CD14-positive monocyte (primary cell): Measurements from ENCODE around the gene SPCS3. TPM values are rescaled to one million over a fixed set of nuclear protein-coding genes. Genes with fewer than 3 reads are reported as not detected.
"Not testable (repeated sequence)": the region's sequence is repeated elsewhere in the genome, so short reads cannot be mapped to it uniquely, and the experiment has no call there.

ENCODE experiments used
- DNase-seq, 3 donors: peaks; one replicate each; pipeline ENCODE4 v3.0.0-alpha.2; 2011 to 2022
- H2AFZ ChIP-seq: 2 replicates; pipeline ENCODE4 v1.6.0; 2012; ENCODE audit warnings: mild to moderate bottlenecking, low read depth, low read length, inconsistent platforms; ENCODE audit not compliant: insufficient read depth, poor library complexity, severe bottlenecking
- H3K27ac ChIP-seq, 2 donors: 1 replicate in 1 of 2; 2 replicates in 1 of 2; pipeline ENCODE4 v1.5.1; 2012 to 2013; ENCODE audit warnings: low read length in 2 of 2, control low read depth in 1 of 2, inconsistent platforms in 1 of 2, low read depth in 1 of 2, mild to moderate bottlenecking in 1 of 2
- H3K27me3 ChIP-seq, 2 donors: one replicate each; pipeline versions ENCODE4 v1.6.0 to v1.6.1; 2011 to 2013; ENCODE audit warnings: low read length in 2 of 2; ENCODE audit not compliant: control insufficient read depth in 2 of 2, insufficient read depth in 2 of 2
- H3K36me3 ChIP-seq, 2 donors: replicated peaks in 1 of 2; 1 replicate in 1 of 2; 2 replicates in 1 of 2; pipeline versions ENCODE4 v1.5.1 to v1.6.1; 2012 to 2013; ENCODE audit warnings: low read length in 2 of 2, control low read depth in 1 of 2, inconsistent platforms in 1 of 2, mild to moderate bottlenecking in 1 of 2; ENCODE audit not compliant: insufficient read depth in 2 of 2, control insufficient read depth in 1 of 2
- H3K4me1 ChIP-seq, 2 donors: 1 replicate in 1 of 2; 2 replicates in 1 of 2; pipeline versions ENCODE4 v1.5.1 to v1.6.1; 2012 to 2013; ENCODE audit warnings: low read length in 2 of 2, control low read depth in 1 of 2, inconsistent platforms in 1 of 2, mild to moderate bottlenecking in 1 of 2, moderate library complexity in 1 of 2; ENCODE audit not compliant: insufficient read depth in 2 of 2, control insufficient read depth in 1 of 2
- H3K4me2 ChIP-seq: replicated peaks from 2 replicates; pipeline ENCODE3; 2012; ENCODE audit warnings: low read length, moderate library complexity, mild to moderate bottlenecking; ENCODE audit not compliant: poor library complexity, severe bottlenecking; ENCODE audit errors: extremely low read depth
- H3K4me3 ChIP-seq, 3 experiments: fragments of 200-600 bp in 1 of 3; sonication (generic) in 1 of 3; replicated peaks in 1 of 3; 1 replicate in 2 of 3; 2 replicates in 1 of 3; pipeline ENCODE4 v1.5.1; 2011 to 2013; ENCODE audit warnings: low read length in 3 of 3, mild to moderate bottlenecking in 3 of 3, control low read depth in 2 of 3, low read depth in 2 of 3, inconsistent platforms in 1 of 3, moderate library complexity in 1 of 3
- H3K79me2 ChIP-seq: 2 replicates; pipeline ENCODE4 v1.6.0; 2012; ENCODE audit warnings: mild to moderate bottlenecking, control low read depth, inconsistent platforms, low read length, moderate library complexity; ENCODE audit not compliant: insufficient read depth
- H3K9ac ChIP-seq: 2 replicates; pipeline ENCODE4 v1.6.0; 2017; ENCODE audit warnings: low read length, mild to moderate bottlenecking; ENCODE audit not compliant: insufficient read depth, poor library complexity, severe bottlenecking
- H3K9me3 ChIP-seq, 2 donors: replicated peaks in 1 of 2; 1 replicate in 1 of 2; 2 replicates in 1 of 2; pipeline versions ENCODE4 v1.5.1 to v1.6.1; 2012 to 2013; ENCODE audit warnings: low read length in 2 of 2, control low read depth in 1 of 2; ENCODE audit not compliant: control insufficient read depth in 1 of 2, insufficient read depth in 1 of 2
- H4K20me1 ChIP-seq: 2 replicates; pipeline ENCODE4 v1.6.0; 2012; ENCODE audit warnings: mild to moderate bottlenecking, low read length, control low read depth, moderate library complexity; ENCODE audit not compliant: insufficient read depth
- H3K27ac Mint-ChIP-seq, 7 donors: one replicate each; pipeline ENCODE4 v1.8.0; 2020; ENCODE audit warnings: mild to moderate bottlenecking in 7 of 7, mixed read lengths in 7 of 7, moderate library complexity in 6 of 7, inconsistent platforms in 2 of 7
- H3K27me3 Mint-ChIP-seq, 3 donors: one replicate each; pipeline ENCODE4 v1.8.0; 2021 to 2022; ENCODE audit warnings: low read depth in 3 of 3, mild to moderate bottlenecking in 3 of 3, mixed read lengths in 3 of 3, moderate library complexity in 3 of 3, inconsistent platforms in 1 of 3
- H3K36me3 Mint-ChIP-seq, 2 donors: one replicate each; pipeline ENCODE4 v1.8.0; 2020; ENCODE audit warnings: mixed read lengths in 2 of 2, inconsistent platforms in 1 of 2, mild to moderate bottlenecking in 1 of 2
- H3K4me1 Mint-ChIP-seq: one replicate; pipeline ENCODE4 v1.8.0; 2020; ENCODE audit warnings: mild to moderate bottlenecking, mixed read lengths
- H3K4me3 Mint-ChIP-seq, 2 donors: one replicate each; pipeline ENCODE4 v1.8.0; 2020; ENCODE audit warnings: mild to moderate bottlenecking in 2 of 2, mixed read lengths in 2 of 2, moderate library complexity in 1 of 2
- H3K9me3 Mint-ChIP-seq, 7 donors: one replicate each; pipeline ENCODE4 v1.8.0; 2020 to 2022; ENCODE audit warnings: mixed read lengths in 7 of 7, mild to moderate bottlenecking in 6 of 7, moderate library complexity in 6 of 7, inconsistent platforms in 2 of 7
- CTCF ChIP-seq: fragments of 200-600 bp; IDR thresholded peaks from one replicate; pipeline ENCODE4 v1.8.0; 2022; ENCODE audit warnings: antibody characterized with exemption, mild to moderate bottlenecking
- WGBS: methylation state at CpG from one replicate; pipeline ENCODE4 v1.1.5; 2013; ENCODE audit warnings: missing lambda C conversion rate; ENCODE audit not compliant: insufficient coverage; 5-methylcytosine and 5-hydroxymethylcytosine counted together
- intact Hi-C, 2 donors: fragments of 100-400 bp; cut with micrococcal nuclease; formaldehyde crosslinking; loops; one replicate each; pipeline versions ENCODE4 v1.15.0 to v1.15.1; 2023
- polyA plus RNA-seq, 3 donors: library from polyadenylated mRNA; depleted of rRNA in 1 of 3; unstranded in 2 of 3; stranded (reverse) in 1 of 3; fragments of 300-500 nt in 2 of 3; fragments of >200 nt in 1 of 3; fragmentation: Illumina TruSeq in 2 of 3; gene quantifications; 1 replicate in 2 of 3; 2 replicates in 1 of 3; pipeline ENCODE4 v1.2.3, GENCODE V29; 2012 to 2021

SPCS3 gene
- polyA plus RNA-seq, 3 donors = 50.4 to 112 (median 107) TPM

DNA sequence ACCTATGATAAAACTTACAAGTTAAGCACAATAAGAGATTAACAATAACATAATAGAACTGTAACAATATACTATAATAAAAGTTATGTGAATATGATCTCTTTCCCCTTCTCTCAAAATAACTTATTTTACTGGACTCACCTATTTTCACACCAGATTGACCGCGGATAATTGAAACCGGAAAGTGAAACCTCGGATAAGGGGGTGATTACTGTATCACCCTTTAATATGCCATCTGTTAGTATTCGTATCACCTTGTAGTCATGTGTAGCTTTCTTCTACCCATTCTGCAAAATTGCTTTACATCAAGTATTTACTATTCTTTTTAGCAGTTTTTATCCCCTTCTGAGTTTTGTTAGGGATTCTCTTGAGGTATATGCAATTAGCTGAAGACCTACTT is 1.8 kb downstream of the SPCS3 start:
- WGBS = no CpG with 5 or more reads among the region's 5 CpGs
- Mint-ChIP-seq H3K27me3 (no peaks in the 10 kb centered on the region), H3K27ac (peak overlapping the region in 3 of 7 donors; percentile 25 to 92 (median 84)), H3K36me3 (peaks cover 5 to 16% of the 10 kb centered on the region in 2 donors), H3K4me1 (peaks cover 54% of the 10 kb centered on the region), H3K9me3 (no peaks in the 10 kb centered on the region), H3K4me3 (peak overlapping the region; percentile 43 to 83)
- H3K79me2 ChIP-seq = peaks cover 81% of the 10 kb centered on the region
- H3K4me2 ChIP-seq = peak overlapping the region; percentile 88
- intact Hi-C loops = loop anchor here in 1 of 2 donors (10.0 kb wide), 1 partner anchor 1123 kb away; the partner anchor contains the start of gene AGA
- peak overlapping the region in 2 of 3 experiments; percentile 85 to 87 for H3K4me3 ChIP-seq
- H2AFZ ChIP-seq = no peak overlapping the region
- H3K36me3 ChIP-seq = peaks cover 7 to 8% of the 10 kb centered on the region in 2 donors
- no peak for TF ChIP-seq CTCF
- DNase-seq = no peak
- H3K9me3 ChIP-seq = no peaks in the 10 kb centered on the region
- peak overlapping the region in 1 of 2 donors; percentile 96 for H3K27ac ChIP-seq
- no peaks in the 10 kb centered on the region for H3K27me3 ChIP-seq
- H3K9ac ChIP-seq = peak overlapping the region; percentile 99
- peaks cover 61% of the 10 kb centered on the region for H4K20me1 ChIP-seq
- H3K4me1 ChIP-seq = peaks cover 31 to 54% of the 10 kb centered on the region in 2 donors

- Mint-ChIP-seq H3K4me1 (peaks cover 46% of the 10 kb centered on the region), H3K4me3 (no peak overlapping the region), H3K36me3 (peaks cover 19 to 35% of the 10 kb centered on the region in 2 donors), H3K27ac (peak overlapping the region in 3 of 7 donors; percentile 9 to 43 (median 40)), H3K27me3 (no peaks in the 10 kb centered on the region), H3K9me3 (no peaks in the 10 kb centered on the region)
- TF ChIP-seq CTCF = no peak
- H3K36me3 ChIP-seq = peaks cover 22 to 28% of the 10 kb centered on the region in 2 donors
- no CpG with 5 or more reads among the region's 3 CpGs for WGBS
- no peak for DNase-seq
- peaks cover 30 to 48% of the 10 kb centered on the region in 2 donors for H3K4me1 ChIP-seq
- H3K9me3 ChIP-seq = no peaks in the 10 kb centered on the region
- H3K9ac ChIP-seq = no peak overlapping the region
- H3K4me2 ChIP-seq = no peak overlapping the region
- H3K4me3 ChIP-seq = no peak overlapping the region
- H2AFZ ChIP-seq = no peak overlapping the region
- intact Hi-C loops = loop anchor here in 1 of 2 donors (10.0 kb wide), 1 partner anchor 1121 kb away; the partner anchor contains the start of gene AGA
- H3K79me2 ChIP-seq = peaks cover 91% of the 10 kb centered on the region
- H4K20me1 ChIP-seq = peaks cover 81% of the 10 kb centered on the region
- no peaks in the 10 kb centered on the region for H3K27me3 ChIP-seq
- H3K27ac ChIP-seq = peak overlapping the region in 1 of 2 donors; percentile 40
Observed at GRCh38 chr4:176323511-176324160, 3.9 kb downstream of the SPCS3 start.

- H3K27me3 ChIP-seq, H3K9me3 Mint-ChIP-seq, H3K9me3 ChIP-seq, H2AFZ ChIP-seq, DNase-seq, H3K9ac ChIP-seq, H3K27me3 Mint-ChIP-seq: not testable (repeated sequence)
- H3K79me2 ChIP-seq = peaks cover 94% of the 10 kb centered on the region
- Mint-ChIP-seq H3K36me3 (peaks cover 26 to 41% of the 10 kb centered on the region in 2 donors), H3K27ac (peak overlapping the region in 5 of 7 donors; percentile 5 to 77 (median 50)), H3K4me3 (peak overlapping the region in 1 of 2 donors; percentile 52), H3K4me1 (peaks cover 37% of the 10 kb centered on the region)
- peak overlapping the region in 1 of 2 donors; percentile 32 for H3K27ac ChIP-seq
- WGBS = 44% methylated on average over 4 of the region's 8 CpGs
- H3K36me3 ChIP-seq = peaks cover 34 to 40% of the 10 kb centered on the region in 2 donors
- H4K20me1 ChIP-seq = peaks cover 94% of the 10 kb centered on the region
- intact Hi-C loops = loop anchor here in 1 of 2 donors (5.0 to 10.0 kb wide), 2 partner anchors 128 to 1120 kb away; partner anchors contain the start of genes AGA and SPATA4
- H3K4me1 ChIP-seq = peaks cover 23 to 40% of the 10 kb centered on the region in 2 donors
- H3K4me3 ChIP-seq = peak overlapping the region in 1 of 3 experiments; percentile 0
- H3K4me2 ChIP-seq = peak overlapping the region; percentile 27
Observed at GRCh38 chr4:176324876-176325275, 5.1 kb downstream of the SPCS3 start.
